ENCODE measurements around the gene ADAMTSL4.

ADAMTSL4 gene

GRCh38 chr1:150535511-150536287, 13.5 kb upstream of the ADAMTSL4 start:
- no peak for FAIRE-seq

DNA sequence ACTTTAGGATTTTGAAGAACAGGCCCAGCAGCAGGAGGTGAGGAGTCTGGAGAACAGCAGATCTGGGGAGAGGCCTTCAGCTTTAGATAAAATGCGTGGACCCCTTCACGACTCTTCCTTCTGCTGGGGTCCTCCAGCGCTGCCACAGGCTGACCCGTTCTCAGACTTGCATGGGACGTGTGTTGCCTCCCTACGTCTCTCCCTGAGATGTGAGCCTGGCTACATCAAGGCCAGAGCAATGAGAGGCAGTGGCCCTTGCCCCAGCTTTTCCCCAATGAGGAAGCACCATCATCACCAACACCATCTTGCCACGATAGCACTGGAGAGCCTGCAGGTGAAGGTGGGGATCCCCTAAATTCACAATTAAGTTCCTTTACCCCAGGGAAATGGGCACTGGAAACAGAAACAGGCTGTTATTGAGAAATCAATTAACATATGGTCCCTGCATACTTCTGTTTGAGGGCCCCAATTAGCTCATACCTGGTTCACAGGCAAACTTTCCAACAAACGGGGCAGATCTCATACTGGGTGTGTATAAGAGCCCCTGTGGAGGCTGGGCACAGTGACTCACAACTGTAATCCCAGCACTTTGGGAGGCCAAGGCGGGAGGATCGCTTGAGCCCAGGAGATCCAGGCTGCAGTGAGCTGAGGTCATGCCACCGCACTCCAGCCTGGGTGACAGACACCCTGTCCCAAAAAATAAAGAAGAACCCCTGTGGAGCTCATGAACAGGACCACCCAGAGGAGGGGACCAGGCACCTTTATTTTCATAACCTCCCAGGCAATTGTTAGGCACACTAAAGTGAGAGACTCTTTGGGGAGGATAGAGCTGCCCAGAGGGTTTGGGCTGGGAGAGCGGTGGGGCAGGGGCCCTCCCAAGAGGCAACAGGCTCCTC, 12.1 kb upstream of the ADAMTSL4 start:
- FAIRE-seq, result no peak

- FAIRE-seq, result no peak
These were observed 11.2 kb upstream of the ADAMTSL4 start for GRCh38 chr1:150537732-150538684.

DNA sequence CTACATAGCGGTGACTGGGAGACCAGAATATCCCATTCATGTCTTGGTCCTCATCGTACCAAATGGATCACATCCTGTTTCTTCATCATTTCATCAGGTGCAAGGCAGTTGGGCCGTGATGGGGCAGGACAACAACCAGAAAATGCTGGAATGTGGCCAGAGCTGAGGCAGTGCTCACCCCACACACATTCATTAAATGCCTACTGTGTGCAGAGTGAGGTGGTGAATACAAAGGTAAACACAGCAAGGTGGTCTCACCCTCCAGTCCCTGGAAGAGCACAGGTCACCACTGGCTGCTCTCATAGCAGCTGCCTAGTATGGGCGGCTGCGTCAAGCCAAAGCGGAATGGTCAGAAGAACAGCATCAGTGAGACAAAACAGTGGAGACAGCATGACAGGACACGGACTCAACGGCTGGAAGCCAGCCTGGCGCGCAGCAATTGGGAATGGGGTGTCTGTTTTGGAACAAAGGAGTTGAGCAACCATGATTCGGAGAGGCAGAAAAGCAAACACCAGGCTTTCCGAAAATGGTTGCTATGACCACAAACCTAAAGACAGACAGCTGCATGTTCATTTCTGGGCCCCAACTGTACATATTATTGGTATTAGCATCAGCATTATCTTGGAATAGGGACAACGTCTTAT, 5.6 kb upstream of the ADAMTSL4 start:
- no peak for FAIRE-seq

DNA sequence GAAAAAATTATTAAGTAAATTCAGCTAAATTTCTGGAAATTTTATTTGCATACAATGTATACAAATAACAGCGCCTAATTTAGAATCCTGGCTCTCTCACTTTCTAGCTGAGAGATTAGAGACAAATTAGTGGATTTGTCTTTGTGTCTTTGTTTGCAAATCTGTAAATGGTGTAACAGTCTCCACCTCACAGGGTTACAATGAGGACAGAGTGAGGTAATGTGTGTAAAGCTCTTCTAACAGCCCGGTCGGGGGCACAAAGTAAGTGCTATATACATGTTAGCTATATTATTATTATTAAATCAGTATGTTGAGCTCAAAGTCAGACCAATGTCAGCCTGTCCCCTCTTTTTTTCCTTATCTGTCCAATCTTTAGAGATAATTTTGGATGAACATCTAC, 5.0 kb upstream of the ADAMTSL4 start:
- no peak for FAIRE-seq

DNA sequence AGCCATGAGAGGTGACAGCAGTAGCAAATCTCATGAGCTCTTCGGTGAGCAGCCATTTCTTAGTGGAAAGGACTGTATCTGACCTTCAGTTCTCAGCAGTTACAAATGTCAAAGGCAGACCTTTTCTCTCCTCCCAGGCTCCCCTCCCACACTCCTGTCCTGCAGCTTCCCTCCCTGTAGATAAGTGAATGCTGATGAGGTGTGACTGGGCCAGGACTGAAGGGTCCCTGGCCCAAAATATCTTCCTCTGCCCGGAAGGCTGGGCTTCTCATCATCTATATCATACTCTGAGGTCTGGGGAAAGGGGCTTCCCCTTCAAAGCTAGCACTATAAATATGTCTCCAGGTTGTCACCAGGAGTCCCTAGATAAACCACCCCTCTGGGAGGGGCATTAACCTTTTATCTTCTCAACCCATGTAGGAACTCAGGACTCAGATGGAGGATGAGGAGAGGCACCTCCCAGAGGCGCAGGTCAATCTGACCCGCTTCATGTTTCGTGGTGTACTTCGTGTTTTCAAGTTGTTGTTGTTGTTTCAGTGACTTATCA, 3.6 kb upstream of the ADAMTSL4 start:
- FAIRE-seq, result no peak

- no peak for FAIRE-seq
These were observed 2.8 kb upstream of the ADAMTSL4 start for GRCh38 chr1:150546294-150546937.

GRCh38 chr1:150548324-150548631, 930 bp upstream of the ADAMTSL4 start:
- FAIRE-seq, result no peak

- no peak for FAIRE-seq
These were observed 451 bp downstream of the ADAMTSL4 start for GRCh38 chr1:150549496-150550221.

DNA sequence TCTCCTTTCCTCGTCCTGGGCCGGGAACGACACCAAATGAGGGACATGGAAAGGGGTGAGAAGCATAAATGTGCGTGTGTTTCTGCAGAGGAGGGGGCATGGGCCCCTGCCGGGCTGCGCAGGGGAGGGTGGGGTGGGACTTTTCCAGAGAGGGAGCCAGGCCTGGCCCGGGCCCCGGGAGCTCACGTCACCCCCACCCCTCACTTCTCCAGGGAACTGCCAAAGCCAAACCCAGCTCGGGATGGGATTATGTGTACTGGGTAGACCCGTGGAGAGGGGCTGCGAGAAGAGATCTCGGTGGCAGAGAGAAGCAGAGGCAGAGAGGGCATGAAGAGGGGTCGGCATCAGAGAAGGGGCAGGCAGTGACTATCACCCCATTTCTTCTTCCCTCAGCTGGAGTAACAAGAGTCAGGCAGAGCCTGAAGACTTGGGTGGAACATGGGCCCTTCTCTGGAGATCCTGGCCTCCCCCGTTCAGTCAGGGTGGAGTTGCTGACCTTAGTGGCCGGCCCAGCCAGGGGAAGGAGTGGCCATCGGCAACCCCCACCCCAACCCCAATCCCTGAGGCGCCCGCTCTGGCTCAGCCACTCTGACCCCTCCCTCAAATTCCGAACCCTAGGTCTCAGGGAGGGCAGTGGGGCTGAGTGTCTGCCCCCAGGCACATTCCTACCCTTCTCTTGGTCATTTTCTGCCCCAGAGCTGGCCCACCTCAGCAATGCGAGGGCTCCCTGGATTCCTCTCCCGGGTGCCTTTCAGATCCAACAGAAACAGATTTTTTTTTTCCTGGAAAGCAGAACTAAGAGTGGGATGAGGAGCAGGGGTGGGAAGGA, 1.2 kb downstream of the ADAMTSL4 start:
- no peak for FAIRE-seq

DNA sequence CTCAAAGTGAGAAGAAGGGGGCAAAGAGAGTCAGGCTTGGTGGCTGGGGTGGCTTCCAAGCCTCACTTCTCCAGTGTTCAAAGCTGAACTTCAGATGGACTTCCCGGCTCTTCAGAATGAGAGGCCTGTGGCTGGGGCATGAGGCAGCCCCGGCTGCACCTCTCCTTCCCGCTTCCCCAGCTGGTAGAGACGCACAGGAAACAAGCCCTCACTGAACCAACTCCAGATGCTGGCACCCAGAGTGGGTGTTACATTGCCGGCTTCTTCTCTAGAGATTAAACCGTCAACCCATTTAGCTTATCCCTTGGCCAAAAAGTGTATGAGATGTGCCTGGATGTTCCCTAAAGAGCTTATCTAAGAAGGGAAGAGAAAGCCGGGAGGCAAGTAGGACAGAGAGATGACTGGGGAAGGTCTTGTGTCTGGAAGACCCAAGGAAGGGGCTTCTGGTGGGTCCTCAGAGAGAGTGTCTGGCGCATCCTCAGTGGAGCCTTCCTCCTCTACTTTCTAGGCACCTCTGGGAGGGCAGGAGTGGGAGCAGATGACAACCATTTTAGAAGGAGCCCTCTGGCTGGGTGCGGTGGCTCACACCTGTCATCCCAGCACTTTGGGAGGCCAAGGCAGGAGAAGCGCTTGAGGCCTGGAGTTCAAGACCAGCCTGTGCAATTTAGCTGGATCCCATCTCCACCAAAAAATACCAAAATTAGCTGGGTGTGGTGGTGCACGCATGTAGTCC, 2.0 kb downstream of the ADAMTSL4 start:
- no peak for FAIRE-seq

DNA sequence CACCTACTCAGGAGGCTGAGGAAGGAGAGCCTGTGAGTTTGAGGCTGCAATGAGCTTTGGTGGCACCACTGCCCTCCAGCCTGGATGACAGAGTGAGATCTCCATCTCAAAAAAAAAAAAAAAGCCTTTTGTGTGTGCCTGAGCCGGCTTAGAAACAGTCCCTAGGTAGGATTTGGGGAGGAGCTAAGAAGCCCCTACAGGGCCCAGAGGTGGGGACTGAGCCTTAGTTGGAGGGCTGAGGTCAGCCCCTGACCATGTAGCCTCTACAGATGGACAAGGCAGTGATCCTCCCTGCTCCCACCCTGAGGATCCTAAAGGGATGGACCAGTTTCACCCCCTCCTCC, 2.5 kb downstream of the ADAMTSL4 start:
- FAIRE-seq, result no peak

- peak; percentile 73 for FAIRE-seq
These were observed 3.1 kb downstream of the ADAMTSL4 start for GRCh38 chr1:150552128-150552910.

GRCh38 chr1:150552911-150553289, 3.7 kb downstream of the ADAMTSL4 start:
- FAIRE-seq, result no peak

- FAIRE-seq, result no peak
These were observed 4.3 kb downstream of the ADAMTSL4 start for GRCh38 chr1:150553392-150554085.

DNA sequence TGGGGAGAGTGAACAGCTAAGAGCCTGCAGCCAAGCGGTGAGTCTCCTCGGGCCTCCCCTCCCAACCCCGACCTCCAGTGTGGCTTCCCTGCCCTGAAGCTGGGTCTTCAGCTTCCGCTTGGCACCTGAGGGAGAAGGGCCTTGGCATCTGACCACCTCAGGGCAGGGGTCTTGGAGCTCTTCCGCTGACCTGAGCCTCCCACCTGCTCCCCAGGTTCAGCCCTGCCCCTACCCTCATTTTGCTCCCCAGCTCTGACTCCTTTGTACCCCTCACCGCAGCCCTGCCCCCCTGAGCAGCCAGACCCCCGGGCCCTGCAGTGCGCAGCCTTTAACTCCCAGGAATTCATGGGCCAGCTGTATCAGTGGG, 4.9 kb downstream of the ADAMTSL4 start:
- no peak for FAIRE-seq

- FAIRE-seq, result no peak
These were observed 6.2 kb downstream of the ADAMTSL4 start for GRCh38 chr1:150555198-150555970.
